Progenitor cell of endocrine pancreas (in vitro differentiated cells): ENCODE data around the gene F5. TPM values are rescaled to one million over a fixed set of nuclear protein-coding genes. Genes with fewer than 3 reads are reported as not detected.
"Not testable (repeated sequence)": the region's sequence is repeated elsewhere in the genome, so short reads cannot be mapped to it uniquely, and the experiment has no call there.

Source experiments
- DNase-seq: peaks from one replicate; pipeline ENCODE4 v3.0.0; 2021; ENCODE audit warnings: low spot score; ENCODE audit not compliant: unreplicated experiment
- H3K27ac Mint-ChIP-seq: 2 replicates; pipeline ENCODE4 v1.8.0; 2021; ENCODE audit warnings: mild to moderate bottlenecking, moderate library complexity, mixed read lengths
- H3K27me3 Mint-ChIP-seq: 2 replicates; pipeline ENCODE4 v1.8.0; 2021; ENCODE audit warnings: mixed read lengths
- H3K36me3 Mint-ChIP-seq: 2 replicates; pipeline ENCODE4 v1.8.0; 2022; ENCODE audit warnings: mixed read lengths; ENCODE audit not compliant: insufficient read depth
- H3K4me1 Mint-ChIP-seq: 2 replicates; pipeline ENCODE4 v1.8.0; 2021; ENCODE audit warnings: low read depth, mixed read lengths
- H3K4me3 Mint-ChIP-seq: 2 replicates; pipeline ENCODE4 v1.8.0; 2021; ENCODE audit warnings: low read depth, mild to moderate bottlenecking, moderate library complexity, mixed read lengths
- H3K9me3 Mint-ChIP-seq: 2 replicates; pipeline ENCODE4 v1.8.0; 2021; ENCODE audit warnings: low read depth, mixed read lengths
- CTCF ChIP-seq: fragments of 200-600 bp; sonication (generic); IDR thresholded peaks from one replicate; pipeline ENCODE4 v1.5.0; 2021; ENCODE audit warnings: antibody characterized with exemption, mild to moderate bottlenecking; ENCODE audit not compliant: unreplicated experiment
- total RNA-seq: library from RNA; stranded (reverse); gene quantifications from 2 replicates; pipeline ENCODE4 v1.2.1, GENCODE V29; 2021

F5 gene
- total RNA-seq, 1 donor from 2014 or later, result 2.9 TPM

- Mint-ChIP-seq H3K27ac (peak overlapping the region; percentile 88), H3K36me3 (no peaks in the 10 kb centered on the region), H3K27me3 (no peaks in the 10 kb centered on the region), H3K4me3 (no peak overlapping the region), H3K4me1 (peaks cover 52% of the 10 kb centered on the region), H3K9me3 (peaks cover 5% of the 10 kb centered on the region)
- no peak for TF ChIP-seq CTCF
- no peak for DNase-seq
These were observed 77.6 kb downstream of the F5 start for GRCh38 chr1:169508432-169509338.

- H3K4me1 Mint-ChIP-seq, result peaks cover 54% of the 10 kb centered on the region
- H3K9me3 Mint-ChIP-seq, result peaks cover 8% of the 10 kb centered on the region
- no peak overlapping the region for H3K27ac Mint-ChIP-seq
- H3K4me3 Mint-ChIP-seq, result no peak overlapping the region
- no peak for TF ChIP-seq CTCF
- DNase-seq, result no peak
- H3K36me3 Mint-ChIP-seq, result no peaks in the 10 kb centered on the region
- H3K27me3 Mint-ChIP-seq, result no peaks in the 10 kb centered on the region
These were observed 78.9 kb downstream of the F5 start for GRCh38 chr1:169507413-169507812.

- not testable (repeated sequence) for DNase-seq, H3K4me3 Mint-ChIP-seq, H3K27me3 Mint-ChIP-seq, H3K36me3 Mint-ChIP-seq, H3K27ac Mint-ChIP-seq, H3K9me3 Mint-ChIP-seq
- H3K4me1 Mint-ChIP-seq, result peaks cover 50% of the 10 kb centered on the region
These were observed 82.7 kb downstream of the F5 start for GRCh38 chr1:169503601-169504000.

GRCh38 chr1:169499807-169500206 lies 86.5 kb downstream of the F5 start:
- peaks cover 34% of the 10 kb centered on the region for H3K4me1 Mint-ChIP-seq
- peaks cover 6% of the 10 kb centered on the region for H3K9me3 Mint-ChIP-seq
- H3K27ac Mint-ChIP-seq, result peak overlapping the region; percentile 60
- no peaks in the 10 kb centered on the region for H3K27me3 Mint-ChIP-seq
- no peak for TF ChIP-seq CTCF
- H3K4me3 Mint-ChIP-seq, result no peak overlapping the region
- DNase-seq, result no peak
- no peaks in the 10 kb centered on the region for H3K36me3 Mint-ChIP-seq

- Mint-ChIP-seq H3K9me3 (peaks cover 3% of the 10 kb centered on the region), H3K4me3 (no peak overlapping the region), H3K36me3 (no peaks in the 10 kb centered on the region), H3K27ac (no peak overlapping the region), H3K27me3 (no peaks in the 10 kb centered on the region), H3K4me1 (peaks cover 23% of the 10 kb centered on the region)
- no peak for TF ChIP-seq CTCF
- no peak for DNase-seq
These were observed 89.0 kb downstream of the F5 start for GRCh38 chr1:169497317-169497716.

GRCh38 chr1:169495916-169496315 lies 90.4 kb downstream of the F5 start:
- H3K27me3 Mint-ChIP-seq, result no peaks in the 10 kb centered on the region
- no peak overlapping the region for H3K27ac Mint-ChIP-seq
- DNase-seq, result no peak
- peaks cover 3% of the 10 kb centered on the region for H3K9me3 Mint-ChIP-seq
- no peaks in the 10 kb centered on the region for H3K36me3 Mint-ChIP-seq
- peaks cover 23% of the 10 kb centered on the region for H3K4me1 Mint-ChIP-seq
- no peak for TF ChIP-seq CTCF
- no peak overlapping the region for H3K4me3 Mint-ChIP-seq
